Glomerular visceral epithelial cell (primary cell): ENCODE results near the gene ZBTB7B.

ENCODE experiments used
- DNase-seq: peaks from one replicate; pipeline ENCODE4 v3.0.0-alpha.2; 2016; ENCODE audit errors: extremely low spot score

The ZBTB7B gene

DNA sequence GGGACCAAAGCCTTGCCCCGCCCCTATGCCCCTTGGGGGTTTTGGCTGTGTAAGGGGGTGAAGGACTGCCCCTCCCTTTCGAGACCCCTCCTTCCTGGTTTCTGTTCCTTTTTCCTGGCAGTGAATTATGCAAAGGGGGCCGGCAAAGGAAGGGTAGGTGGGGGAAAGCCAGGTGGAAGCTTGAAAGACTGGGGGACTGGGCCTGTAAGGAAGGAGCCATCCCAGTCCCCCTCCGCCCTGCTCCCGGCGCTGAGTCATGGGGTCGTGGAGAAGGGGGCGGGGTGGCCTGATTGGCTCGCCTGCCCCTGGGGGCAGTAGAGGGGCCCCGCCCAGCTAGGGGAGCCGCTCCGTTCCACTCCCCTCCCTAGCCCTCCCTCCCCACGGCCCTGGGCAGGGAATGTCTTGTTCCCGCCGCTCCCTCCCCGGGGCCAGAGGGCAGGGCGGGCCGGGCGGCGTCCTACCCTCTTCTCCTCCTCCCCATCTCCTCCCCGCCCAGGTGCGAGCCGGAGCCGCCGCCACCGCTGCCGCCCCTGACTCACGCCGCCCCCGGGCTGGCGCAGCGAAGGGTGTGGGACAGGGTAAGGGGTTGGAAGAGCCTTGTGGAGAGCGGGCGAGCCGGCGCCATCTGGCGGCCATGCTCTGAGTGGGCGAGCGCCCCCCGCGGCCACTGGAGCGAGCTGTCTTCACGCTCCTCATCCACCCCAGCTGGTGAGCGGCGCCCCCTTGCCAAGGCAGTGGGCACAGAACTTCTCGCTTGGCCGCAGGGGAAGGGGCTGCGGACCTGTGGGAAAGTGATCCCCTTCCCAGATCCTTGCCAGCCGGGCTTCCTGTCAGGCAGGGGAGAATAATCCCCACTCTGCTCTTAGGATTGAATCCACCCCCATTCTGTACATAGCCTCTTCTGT lies 14.7 kb downstream of the ZBTB7B start:
- peak; percentile 97 for DNase-seq

DNA sequence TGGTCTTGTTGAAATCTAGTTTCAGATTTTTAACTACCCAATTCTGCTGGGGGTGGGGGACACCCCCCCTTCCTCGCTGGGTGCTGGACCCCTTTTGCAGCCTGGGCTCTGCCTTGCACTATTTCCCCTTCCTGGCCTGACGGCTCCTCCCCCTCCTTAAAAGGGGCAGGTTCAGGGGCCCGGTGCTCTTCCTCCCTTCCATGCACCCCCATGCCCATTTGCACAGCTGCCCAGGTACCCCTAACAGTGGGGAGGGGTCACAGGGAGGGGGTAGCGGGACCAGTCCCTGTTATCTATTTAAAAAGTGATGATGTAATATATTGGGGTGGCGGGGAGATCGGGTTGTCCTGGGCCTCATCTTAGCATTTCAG lies 15.3 kb downstream of the ZBTB7B start:
- DNase-seq: no peak

DNA sequence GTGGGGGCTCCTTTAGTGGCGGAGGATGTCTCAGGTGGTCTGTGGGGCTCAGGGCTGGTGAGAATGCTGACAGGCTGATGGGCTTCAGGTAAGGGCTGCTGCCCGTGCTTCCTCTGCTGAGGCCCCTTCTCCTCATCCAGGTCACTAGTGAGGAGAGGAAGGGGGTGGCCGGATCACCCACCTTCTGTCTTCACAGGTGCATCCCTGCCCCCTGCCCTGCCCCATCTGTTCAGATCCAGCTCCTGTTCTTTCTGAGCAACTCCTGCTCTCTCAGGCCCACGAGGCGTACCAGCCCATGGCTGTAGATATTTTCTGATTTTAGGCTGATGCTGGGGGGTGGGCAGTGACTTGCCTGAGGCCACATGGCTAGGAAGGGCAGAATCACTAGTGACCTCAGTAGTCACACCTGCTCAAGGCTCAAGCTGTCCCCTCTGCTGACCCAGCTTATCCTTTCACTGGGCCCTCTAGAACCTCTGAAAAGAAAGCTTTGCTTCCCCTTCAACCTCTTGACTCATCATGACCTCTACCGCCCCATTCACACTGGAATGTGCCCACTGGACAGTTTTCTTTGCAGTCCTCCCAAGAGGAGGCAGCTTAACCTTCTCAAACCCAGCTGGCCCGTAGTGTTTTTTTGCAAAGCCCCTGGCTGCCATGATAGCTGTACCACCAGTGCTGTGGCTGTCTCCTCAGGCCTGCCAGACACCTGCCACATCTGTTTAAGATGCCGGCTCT lies 16.2 kb downstream of the ZBTB7B start:
- DNase-seq: no peak

DNA sequence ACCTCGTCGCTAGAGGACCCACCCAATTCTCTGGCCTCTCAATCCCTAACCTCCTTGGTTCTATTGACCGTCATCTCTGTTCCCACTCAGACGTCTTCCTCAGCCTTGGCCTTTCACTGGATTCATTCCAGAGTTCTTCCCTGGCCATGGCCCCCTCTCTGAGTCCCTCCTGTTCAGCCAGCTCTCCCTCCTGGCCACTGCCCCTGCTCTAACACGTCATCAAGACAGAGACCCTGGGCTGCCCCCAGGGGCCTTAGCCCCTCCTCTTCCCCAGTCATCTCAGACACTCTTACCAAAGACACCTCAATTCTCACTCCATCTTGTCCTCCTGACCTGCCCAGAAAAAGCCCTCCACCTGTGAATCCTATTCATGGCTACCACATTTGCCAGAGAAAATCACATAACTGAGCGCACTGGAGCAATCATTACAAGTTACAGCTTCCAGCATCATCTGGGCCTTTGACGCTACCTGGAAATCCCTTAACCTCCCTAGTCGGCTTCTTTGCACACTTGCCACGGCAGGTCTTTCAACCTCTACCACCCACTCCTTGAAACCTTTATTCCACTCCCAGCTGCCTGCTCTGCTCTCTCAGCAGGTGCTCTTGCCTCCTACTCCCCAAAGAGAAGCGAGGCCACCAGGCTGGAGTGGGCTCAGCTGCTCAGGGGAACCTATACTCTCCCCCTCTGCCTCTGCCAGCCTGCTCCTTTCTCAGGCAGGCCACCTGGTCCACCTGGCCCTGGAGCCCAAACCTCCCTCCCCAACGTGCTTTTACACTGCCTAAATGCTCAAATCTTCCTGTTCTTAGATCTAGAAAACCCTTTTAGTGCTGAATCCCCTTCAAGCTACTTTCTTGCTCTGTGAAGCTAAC lies 17.0 kb downstream of the ZBTB7B start:
- no peak for DNase-seq

DNA sequence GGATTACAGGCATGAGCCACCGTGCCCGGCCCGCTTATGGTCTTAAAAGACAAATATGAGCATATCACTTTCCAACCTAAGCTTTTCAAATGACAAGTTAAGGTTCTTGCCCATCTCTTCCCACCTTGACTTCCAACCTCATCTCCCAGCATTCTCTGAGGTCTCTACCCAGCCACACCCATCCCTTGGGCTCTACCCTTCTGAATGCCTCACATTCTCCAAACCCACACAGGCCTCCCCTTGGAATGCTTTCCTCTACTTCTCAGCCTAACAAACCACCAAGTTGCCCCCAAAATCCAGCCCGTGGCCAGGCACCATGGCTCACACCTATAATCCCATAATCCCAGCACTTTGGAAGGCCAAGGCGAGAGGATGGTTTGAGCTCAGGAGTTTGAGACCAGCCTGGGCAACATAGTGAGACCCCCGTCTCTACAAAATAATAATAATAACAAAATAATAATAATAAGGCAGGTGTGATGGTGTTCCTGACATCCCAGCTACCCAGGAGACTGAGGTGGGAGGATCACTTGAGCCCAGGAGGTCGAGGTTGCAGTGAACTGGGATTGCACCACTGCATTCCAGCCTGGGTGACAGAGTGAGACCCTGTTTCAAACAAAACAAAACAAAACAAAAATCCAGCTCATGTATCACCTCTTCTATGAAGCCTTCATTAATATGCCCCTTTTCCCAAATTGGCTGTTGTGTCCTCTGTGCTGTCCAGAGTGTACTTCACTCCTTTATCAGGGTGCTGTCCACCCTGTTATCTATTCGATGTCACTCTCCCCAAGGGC lies 19.7 kb downstream of the ZBTB7B start:
- DNase-seq: no peak

DNA sequence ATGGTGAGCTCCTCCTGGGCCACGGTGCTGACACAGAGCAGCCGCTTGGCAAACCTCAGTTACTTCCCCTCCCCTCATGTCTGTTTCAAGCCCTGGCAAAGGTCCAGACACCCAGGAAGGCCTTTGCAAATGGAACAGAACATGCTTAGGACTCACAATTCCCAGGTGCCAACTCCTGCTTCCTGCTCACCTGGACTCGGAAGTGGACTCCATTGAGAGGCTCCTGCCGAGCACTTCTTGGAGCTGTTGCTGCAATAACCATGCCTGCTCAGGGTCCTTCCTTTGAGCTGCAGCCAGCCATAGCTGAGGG lies 20.3 kb downstream of the ZBTB7B start:
- peak; percentile 26 for DNase-seq

DNA sequence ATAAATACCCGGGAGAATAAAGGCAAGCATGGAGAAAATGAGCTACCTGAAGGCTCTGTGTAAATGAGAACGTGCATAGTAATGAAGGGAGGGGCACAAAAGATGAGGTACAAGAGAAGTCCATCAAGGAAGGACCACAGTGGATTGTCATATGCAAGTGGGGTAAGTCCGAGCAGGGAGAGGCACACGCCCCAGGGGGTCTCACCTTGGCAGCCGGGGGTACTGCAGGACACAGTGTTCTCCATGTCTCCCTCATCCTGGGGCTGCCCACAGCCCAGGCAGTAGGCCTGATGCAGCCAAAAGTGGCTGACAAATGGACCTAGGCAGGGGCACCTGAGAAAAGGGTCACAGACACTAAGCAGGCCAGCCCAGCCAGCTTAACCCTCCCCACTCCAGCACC lies 21.0 kb downstream of the ZBTB7B start:
- DNase-seq: no peak

DNA sequence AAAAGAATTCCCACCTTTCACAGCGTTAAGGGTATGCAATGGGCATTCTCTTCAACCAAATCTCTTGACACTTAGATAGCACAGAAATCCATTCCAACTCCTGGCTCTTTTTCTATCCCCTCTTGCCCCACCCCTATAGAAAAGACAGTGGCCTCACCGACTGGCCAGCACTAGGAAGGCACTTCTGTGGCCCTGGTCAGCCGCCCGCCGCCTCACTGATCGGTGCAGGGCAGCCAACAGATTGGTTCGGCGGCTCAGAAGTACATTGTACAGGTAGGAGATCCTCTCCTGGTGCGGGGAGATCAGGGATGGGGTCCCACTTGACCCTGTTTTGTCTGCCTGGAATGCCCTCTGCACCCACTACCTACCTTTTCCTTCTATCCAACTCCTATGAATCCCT lies 21.7 kb downstream of the ZBTB7B start:
- DNase-seq: no peak

DNA sequence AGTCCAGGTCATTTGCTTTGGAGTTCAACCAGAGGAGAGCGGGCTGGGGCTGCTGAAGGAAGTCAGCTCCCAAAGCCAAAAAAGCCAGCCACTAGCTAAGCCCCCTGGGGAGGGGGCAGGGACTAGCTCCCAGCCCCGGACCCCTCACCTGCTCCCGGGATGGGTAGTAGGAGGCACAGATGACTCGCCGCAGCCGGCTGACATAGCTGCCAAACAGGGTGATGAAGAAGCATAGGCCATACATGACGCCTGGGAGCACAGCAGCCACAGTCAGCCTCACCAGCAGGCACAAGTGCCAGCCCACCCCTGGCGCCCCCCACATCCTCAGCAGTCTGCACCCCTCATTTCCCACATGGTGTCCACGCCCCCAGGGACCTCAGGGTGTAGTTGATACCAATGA lies 23.6 kb downstream of the ZBTB7B start:
- no peak for DNase-seq

DNA sequence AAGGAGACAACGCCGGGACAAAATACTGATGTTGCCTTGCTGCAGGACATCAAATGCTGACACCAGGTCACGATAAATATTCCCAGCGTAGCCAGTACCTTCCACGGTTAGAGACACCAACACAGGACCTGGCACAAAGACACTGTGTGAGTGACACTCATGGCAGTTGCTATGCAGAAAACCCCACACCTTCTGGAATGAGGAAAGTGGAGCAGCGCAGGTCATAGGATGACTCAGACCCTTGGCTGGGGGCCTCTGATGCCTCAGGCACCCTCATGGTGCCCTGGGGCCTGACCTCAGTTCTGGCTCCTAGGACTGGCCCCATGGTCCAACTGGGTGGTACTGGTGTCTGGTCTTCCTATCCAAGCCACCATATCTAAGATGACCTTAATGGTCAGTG lies 24.0 kb downstream of the ZBTB7B start:
- DNase-seq: peak; percentile 57

DNA sequence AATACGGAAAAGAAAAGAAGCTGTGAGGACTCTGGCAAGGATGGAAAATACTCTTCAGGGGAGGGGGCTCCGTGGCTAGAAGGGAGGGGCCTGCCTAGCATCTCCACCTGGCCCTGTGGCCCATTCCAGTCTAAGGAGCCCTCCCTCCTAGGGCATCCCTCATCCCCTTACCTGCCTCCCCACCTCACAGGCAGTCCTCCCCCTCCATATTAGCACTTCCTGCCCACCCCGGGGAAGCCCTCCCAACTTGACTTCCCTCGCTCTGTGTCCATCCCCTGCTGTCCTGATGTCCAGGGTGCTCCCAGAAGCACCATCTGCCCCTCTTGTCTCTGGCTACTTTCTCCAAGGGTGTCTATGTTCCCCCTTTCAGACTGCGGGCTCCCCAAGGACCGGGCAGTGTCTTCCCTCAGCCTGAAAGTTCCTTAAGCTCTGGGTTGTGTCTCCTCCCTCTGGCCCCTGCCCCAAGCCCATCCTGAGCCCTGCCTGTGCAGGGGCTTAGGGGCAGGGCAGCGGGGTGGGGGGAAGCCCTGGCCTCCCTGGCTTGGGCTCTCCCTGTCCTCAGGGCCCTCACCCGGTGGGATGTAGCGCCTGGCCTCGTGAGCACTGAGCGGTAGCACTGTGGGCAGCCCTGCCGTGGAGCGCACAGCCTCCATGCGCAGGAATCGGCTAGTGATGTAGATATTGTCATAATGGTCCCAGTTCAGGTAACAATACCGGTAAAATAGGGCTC lies 27.1 kb downstream of the ZBTB7B start:
- DNase-seq: no peak

DNA sequence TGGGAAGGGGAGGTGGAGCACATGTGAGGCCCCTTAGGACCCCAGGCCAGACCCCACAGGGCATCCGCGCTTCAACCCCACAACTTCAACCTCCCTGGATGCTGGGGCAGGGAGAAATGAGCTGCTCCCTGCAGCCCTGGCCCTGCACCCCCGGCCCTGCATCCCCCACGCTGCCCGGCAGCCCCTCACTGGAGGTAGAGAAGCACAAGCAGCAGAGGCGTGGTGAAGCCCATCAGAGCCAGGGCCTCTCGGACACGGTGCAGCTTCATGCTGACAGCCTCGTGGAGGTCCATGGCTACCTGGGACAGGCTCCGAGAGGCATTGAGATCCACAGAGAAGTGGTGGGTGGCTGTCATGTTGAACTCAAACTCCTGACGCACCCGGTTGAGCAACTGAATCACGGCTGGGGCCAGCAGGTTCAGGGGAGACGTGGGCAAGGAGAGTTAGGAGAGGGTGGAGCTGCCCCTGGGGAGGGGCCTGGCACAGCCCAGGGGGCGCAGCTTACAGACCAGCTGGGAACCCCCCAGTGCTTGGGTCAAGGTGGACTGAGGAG lies 27.7 kb downstream of the ZBTB7B start:
- DNase-seq: no peak

DNA sequence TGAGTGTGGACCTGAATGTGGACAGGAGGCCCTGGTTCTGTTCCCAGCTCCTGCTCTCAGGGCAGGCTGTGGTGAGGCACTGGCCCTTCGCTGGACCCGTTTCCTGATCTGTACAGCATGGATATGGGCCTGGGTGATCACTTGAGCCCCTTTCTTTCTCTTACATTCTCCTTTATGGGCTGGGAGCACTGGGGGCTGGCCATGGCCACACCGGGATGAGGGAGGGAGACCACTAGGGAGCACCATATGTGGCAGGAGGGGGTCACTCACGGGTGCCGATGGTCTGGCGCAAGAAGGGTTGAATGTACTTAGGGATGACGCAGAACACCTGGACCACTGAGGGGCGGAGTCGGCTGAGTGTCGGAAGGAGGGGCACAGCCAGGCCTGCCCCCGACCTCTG lies 28.3 kb downstream of the ZBTB7B start:
- no peak for DNase-seq

DNA sequence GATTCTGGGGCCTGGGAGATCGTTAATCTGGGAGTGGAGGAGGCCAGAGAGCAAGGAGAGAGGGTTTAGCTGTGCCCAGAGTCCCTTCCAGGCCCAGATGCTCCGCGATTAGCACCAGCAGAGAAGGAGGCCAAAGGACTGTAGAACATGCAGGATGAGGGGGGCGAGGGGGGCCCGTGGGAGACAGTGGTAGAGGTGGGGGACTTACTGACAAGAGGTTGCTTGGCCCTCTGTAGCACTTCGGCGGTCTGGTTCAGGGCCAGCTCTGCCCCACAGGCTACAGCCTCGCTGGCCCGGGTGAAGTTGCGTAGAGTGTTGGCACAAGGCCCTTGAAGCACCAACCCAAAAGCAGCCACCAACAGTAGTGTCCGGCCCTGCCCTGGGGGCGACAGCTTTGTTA lies 30.3 kb downstream of the ZBTB7B start:
- no peak for DNase-seq

DNA sequence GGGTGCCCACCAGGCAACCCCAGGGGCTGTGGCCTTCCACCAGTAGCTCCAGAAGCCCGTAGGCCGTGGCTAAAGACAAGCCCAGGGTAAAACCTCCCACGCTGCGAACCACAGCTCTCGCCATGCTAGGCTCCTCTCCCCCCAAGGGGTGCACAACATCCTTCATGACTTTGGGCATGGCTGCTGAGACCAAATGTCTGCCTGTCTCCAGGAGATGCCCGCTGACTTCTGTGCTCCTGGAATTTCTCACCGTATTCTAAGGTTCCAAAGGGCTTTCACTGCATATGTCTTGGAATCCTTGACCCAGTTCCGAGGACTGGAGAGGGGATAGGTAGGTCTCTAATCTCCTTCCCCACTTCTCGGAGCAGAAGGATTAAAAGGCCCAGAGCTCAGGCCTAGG lies 30.9 kb downstream of the ZBTB7B start, which contains the start of the genes DCST1 and DCST2:
DCST1 (plus strand) TSS at position 301 of the 400 bp plus-strand sequence. CDS start 213 bp downstream, outside the sequence.
DCST2 (minus strand) TSS at position 258 of the 400 bp plus-strand sequence; CDS start at position 178, 80 bp downstream.
- DNase-seq: no peak

DNA sequence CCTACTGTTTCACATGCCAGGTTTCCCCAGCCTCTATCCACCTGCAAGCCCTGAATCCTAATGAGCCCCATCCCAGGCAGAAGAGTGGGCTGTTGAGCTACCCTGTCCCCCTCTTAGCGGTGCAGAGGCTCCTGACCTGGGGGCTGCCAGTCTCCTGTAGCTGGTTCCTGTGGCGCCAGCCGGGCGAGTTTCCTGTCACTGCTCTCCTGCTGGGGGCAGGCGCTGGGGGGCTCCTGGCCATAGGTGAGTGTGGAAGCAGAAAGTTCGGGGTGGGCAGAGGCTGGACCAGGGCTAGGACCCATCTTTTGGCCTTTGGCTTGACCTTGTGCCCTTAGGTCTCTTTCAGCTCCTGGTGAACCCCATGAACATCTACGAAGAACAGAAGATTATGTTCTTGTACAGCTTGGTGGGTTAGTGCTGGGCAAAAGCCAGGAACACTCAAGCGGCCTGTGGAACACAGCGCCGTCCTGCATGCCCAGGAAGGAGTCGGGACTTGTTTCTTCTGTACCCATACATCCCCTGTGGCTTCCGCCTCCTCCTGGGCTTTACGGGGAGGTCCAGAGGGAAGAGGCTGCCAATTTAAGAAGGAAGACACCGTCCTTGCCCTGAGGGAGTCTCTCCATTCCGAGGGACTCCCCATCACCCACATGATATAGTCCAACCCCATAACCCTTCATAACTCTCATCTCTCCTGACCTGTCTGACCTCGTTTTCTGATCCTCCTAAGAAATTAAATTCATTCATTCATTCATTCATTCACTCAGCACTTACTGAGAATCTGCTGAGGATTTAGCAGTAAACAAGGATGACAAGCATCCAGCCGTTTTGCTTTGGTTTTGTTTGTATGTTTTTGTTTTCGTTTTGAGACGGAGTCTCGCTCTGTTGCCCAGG lies 32.0 kb downstream of the ZBTB7B start:
- no peak for DNase-seq

DNA sequence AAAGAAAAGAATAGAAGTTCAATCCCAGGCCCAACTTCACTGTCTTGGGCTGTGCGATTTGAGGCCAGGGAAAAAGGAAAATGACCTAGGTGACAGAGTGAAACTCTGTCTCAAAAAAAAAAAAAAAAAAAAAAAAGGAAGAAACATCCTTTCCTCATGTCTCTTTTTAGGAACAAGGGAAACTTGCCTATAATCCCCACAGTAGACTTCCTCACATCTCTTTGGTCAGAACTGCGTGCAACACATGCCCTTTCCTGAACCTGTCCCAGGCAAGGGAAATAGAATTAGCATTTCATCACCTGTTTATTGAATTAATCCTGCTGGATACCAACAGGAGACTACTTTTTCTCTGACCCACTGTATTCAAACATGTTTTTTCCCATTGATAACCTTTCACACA lies 33.3 kb downstream of the ZBTB7B start:
- no peak for DNase-seq

DNA sequence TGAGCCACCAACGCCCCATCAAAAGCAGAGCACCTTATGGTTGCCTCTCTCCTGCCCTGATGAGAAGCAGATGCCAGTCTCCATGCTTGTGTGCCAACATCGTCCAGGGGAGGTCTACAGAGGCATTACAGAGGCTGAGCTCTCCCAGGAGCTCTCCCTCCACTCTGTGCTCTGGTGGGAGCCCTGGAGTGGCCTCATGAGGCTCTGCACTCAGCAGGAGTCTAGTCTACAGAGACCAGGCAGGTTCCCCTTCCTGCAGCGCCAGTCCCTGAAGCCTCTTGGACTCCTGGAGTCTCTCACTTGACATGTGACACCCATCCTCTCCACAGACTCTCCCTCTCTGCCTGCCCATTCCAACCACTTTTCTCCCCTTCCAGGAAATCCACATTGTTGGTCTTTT lies 34.4 kb downstream of the ZBTB7B start:
- DNase-seq: no peak

DNA sequence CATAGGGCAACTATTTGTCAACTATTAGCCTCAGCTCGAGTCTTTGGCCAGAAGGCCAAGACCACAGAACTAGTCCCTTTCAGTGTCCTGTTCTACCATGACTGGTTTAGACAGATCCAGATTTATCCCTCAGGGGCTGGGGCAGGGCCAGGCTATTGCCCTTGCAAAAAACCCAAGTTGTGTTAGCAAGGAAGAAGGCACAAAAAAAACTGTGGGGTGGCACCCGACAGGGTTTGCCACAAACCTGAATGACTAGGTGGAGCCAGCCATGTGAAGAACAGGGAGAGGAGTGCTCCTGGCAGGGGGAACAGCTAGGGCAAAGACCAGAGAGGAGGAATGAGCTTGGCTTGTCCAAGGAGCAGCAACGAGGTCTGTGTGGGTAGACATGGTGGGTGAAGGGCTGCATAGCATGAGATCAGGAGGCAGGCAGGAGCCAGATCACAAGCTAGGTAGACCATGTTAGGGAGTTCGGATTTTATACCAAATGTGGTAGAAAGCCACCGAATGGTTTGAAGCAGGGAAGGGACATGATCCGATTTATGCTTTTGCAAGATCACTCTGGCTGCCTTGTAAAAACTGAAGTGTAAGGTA lies 35.3 kb downstream of the ZBTB7B start:
- DNase-seq: no peak
